ENCODE results near the gene TNRC6C. TPM values are rescaled to one million over a fixed set of nuclear protein-coding genes. Genes with fewer than 3 reads are reported as not detected.
A peak's percentile ranks its signal among the peaks of the same experiment; 100 is the strongest.

The TNRC6C gene
- total RNA-seq = 10 to 100 TPM; 10.9 to 15.6 TPM

- POLR2A ChIA-PET = interaction anchor here (0.6 to 2.3 kb wide), 36 partner anchors 10 to 582 kb away, joined by 3 to 15 read pairs (median 4); partner anchors contain the start of gene TMC8
- no peaks in the 10 kb centered on the region for H3K27me3 Mint-ChIP-seq
- intact Hi-C loops (cut with micrococcal nuclease) = loop anchor here (1.0 to 5.0 kb wide), 4 partner anchors 76 to 292 kb away; no protein-coding TSS in a partner anchor
- CTCF ChIA-PET = interaction anchor here (0.6 to 1.3 kb wide), 7 partner anchors 8 to 510 kb away, joined by 3 to 15 read pairs (median 4); no protein-coding TSS in a partner anchor
- H3K27ac Mint-ChIP-seq = peak within 1 kb of the TSS; percentile 82
- H3K4me3 Mint-ChIP-seq = peak within 1 kb of the TSS; percentile 94
- DNase-seq = peak; percentile 100
- H3K36me3 Mint-ChIP-seq = peaks cover 2% of the 10 kb centered on the region
- no peaks in the 10 kb centered on the region for H3K9me3 Mint-ChIP-seq
- peaks cover 36% of the 10 kb centered on the region for H3K4me1 Mint-ChIP-seq (ENCODE audit: low read depth)
Measured at GRCh38 chr17:77957857-77958715, at the start of gene TNRC6C. Gene TNRC6C (plus strand): TSS chr17:77958703. CDS start chr17:78004207, 45,504 bp downstream.

DNA sequence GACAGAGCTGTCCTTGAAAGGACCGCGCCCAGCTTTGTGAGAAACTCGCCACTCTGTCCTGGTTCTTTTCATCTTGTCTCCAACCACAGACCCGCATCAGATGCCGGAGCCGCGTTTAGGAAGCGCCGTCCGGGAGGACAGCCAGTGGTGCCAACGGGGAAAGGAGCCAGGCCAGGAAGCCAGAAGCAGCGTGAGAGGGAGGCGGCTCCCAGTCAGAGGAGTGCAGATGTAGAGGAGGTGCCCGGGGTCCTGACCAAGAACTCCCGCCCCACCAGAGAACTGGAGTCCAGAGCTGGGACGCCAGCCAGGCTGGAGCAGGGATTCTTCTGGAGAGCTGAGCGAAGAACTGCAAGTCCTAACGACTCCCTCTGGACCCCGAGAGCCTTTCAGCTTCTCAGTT is 49.3 kb upstream of the TNRC6C start:
- ChIA-PET CTCF (interaction anchor here (0.9 kb wide), 1 partner anchor 16 kb away, joined by 3 read pairs; no protein-coding TSS in a partner anchor), POLR2A (no interaction called here)
- Mint-ChIP-seq H3K9me3 (no peaks in the 10 kb centered on the region), H3K27me3 (peaks cover 2% of the 10 kb centered on the region), H3K4me3 (no peak overlapping the region), H3K4me1 (ENCODE audit: low read depth) (no peaks in the 10 kb centered on the region), H3K27ac (no peak overlapping the region), H3K36me3 (no peaks in the 10 kb centered on the region)
- no peak for DNase-seq
- intact Hi-C loops (cut with micrococcal nuclease) = no loop called here

DNA sequence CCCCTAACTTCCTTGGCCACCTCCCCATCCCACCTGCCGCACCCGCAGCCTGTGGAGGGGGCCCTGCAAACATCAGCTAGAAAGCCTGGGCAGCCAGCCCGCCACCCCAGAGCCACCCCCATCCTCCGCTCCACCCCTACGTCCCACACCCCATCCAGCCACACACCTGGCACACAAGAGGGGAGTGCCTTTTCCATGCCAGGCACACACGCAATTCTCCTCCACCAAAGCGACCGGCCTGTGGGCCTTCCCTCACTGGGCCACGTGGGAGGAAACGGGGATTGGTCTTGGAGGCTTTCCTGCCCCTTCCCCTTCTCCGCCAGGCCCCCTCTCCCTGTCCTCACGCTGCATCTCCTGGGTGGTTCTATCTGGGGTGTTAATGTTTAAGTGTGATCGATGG is 48.7 kb upstream of the TNRC6C start:
- Mint-ChIP-seq H3K36me3 (no peaks in the 10 kb centered on the region), H3K4me3 (no peak overlapping the region), H3K27ac (no peak overlapping the region), H3K27me3 (peaks cover 3% of the 10 kb centered on the region), H3K9me3 (no peaks in the 10 kb centered on the region), H3K4me1 (ENCODE audit: low read depth) (no peaks in the 10 kb centered on the region)
- ChIA-PET CTCF (interaction anchor here (0.6 kb wide), 1 partner anchor 784 kb away, joined by 3 read pairs; no protein-coding TSS in a partner anchor), POLR2A (no interaction called here)
- DNase-seq = no peak
- intact Hi-C loops (cut with micrococcal nuclease) = no loop called here

GRCh38 chr17:77914385-77915254 is 43.9 kb upstream of the TNRC6C start:
- CTCF ChIA-PET = no interaction called here
- Mint-ChIP-seq H3K4me3 (no peak overlapping the region), H3K27ac (no peak overlapping the region), H3K27me3 (peaks cover 34% of the 10 kb centered on the region), H3K9me3 (no peaks in the 10 kb centered on the region), H3K4me1 (ENCODE audit: low read depth) (peaks cover 13% of the 10 kb centered on the region), H3K36me3 (no peaks in the 10 kb centered on the region)
- intact Hi-C loops (cut with micrococcal nuclease) = loop anchor here (5.0 kb wide), 1 partner anchor 98 kb away; no protein-coding TSS in a partner anchor
- POLR2A ChIA-PET = no interaction called here
- no peak for DNase-seq

DNA sequence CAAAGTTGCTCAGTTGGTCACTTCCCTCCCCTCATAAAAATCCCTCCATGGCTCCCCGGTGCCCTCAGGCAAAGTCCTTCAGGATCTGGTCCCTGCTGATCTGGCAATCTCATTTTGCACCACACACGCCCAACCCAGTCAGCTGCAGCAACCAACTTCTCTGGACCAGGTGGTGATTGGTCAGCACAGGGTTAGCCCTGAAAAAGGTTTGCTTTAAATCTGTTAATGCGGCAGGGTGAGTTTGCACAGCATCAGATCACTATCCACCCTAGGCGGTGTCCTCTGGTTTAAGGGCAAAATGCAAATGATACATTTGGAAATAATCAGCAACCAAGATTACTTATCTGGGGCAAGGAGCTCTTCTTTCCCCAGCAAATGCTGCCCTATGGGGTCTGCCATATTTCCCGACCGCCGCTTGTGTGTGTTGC is 42.9 kb upstream of the TNRC6C start:
- CTCF ChIA-PET = no interaction called here
- peaks cover 13% of the 10 kb centered on the region for H3K4me1 Mint-ChIP-seq (ENCODE audit: low read depth)
- no peak overlapping the region for H3K27ac Mint-ChIP-seq
- no peak overlapping the region for H3K4me3 Mint-ChIP-seq
- POLR2A ChIA-PET = no interaction called here
- no peaks in the 10 kb centered on the region for H3K9me3 Mint-ChIP-seq
- no peak for DNase-seq
- H3K27me3 Mint-ChIP-seq = peaks cover 34% of the 10 kb centered on the region
- H3K36me3 Mint-ChIP-seq = no peaks in the 10 kb centered on the region
- intact Hi-C loops (cut with micrococcal nuclease) = loop anchor here (5.0 kb wide), 1 partner anchor 97 kb away; no protein-coding TSS in a partner anchor

DNA sequence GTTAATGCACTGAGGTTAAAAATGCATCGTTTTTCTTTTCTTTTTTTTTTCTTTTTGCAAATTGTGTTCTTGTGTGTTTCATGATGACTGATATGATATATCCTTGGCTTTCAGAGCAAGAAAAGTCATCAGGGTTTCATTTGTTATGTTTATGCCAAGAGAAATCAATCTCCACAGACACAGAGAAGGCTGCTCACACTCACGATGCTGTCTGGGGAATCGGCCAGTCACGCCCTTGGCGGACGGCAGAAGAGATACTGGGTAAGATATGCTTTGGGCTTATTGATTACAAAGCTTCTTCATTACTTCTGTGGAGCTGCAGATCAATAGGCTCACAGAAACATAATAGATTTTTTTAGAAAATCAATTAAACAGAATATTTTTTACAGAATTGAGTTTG is 42.2 kb upstream of the TNRC6C start:
- Mint-ChIP-seq H3K27me3 (peaks cover 34% of the 10 kb centered on the region), H3K4me3 (no peak overlapping the region), H3K27ac (no peak overlapping the region), H3K4me1 (ENCODE audit: low read depth) (peaks cover 13% of the 10 kb centered on the region), H3K9me3 (no peaks in the 10 kb centered on the region), H3K36me3 (no peaks in the 10 kb centered on the region)
- intact Hi-C loops (cut with micrococcal nuclease) = loop anchor here (5.0 kb wide), 1 partner anchor 96 kb away; no protein-coding TSS in a partner anchor
- ChIA-PET CTCF (interaction anchor here (1.1 kb wide), 1 partner anchor 103 kb away, joined by 5 read pairs; no protein-coding TSS in a partner anchor), POLR2A (interaction anchor here (0.7 kb wide), 1 partner anchor 97 kb away, joined by 3 read pairs; no protein-coding TSS in a partner anchor)
- DNase-seq = no peak

- ChIA-PET POLR2A (interaction anchor here (0.7 kb wide), 1 partner anchor 97 kb away, joined by 3 read pairs; no protein-coding TSS in a partner anchor), CTCF (interaction anchor here (1.1 kb wide), 1 partner anchor 102 kb away, joined by 5 read pairs; no protein-coding TSS in a partner anchor)
- intact Hi-C loops (cut with micrococcal nuclease) = loop anchor here (5.0 kb wide), 1 partner anchor 95 kb away; no protein-coding TSS in a partner anchor
- Mint-ChIP-seq H3K4me1 (ENCODE audit: low read depth) (peaks cover 13% of the 10 kb centered on the region), H3K27me3 (peaks cover 34% of the 10 kb centered on the region), H3K36me3 (no peaks in the 10 kb centered on the region), H3K27ac (no peak overlapping the region), H3K9me3 (no peaks in the 10 kb centered on the region), H3K4me3 (no peak overlapping the region)
- peak; percentile 20 for DNase-seq
Measured at GRCh38 chr17:77916703-77917481, 41.6 kb upstream of the TNRC6C start.

DNA sequence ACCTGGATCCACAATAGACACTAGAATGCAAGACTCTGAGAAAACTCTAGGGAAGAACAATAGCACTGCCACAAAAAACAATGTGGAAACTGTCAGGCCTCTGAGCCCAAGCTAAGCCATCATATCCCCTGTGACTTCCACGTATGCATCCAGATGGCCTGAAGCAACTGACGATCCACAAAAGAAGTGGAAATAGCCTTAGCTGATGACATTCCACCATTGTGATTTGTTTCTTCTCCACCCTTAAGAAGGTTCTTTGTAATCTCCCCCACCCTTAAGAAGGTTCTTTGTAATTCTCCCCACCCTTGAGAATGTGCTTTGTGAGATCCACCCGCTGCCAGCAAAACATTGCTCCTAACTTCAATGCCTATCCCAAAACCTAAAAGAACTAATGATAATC is 39.2 kb upstream of the TNRC6C start:
- Mint-ChIP-seq H3K9me3 (no peaks in the 10 kb centered on the region), H3K27ac (no peak overlapping the region), H3K4me1 (ENCODE audit: low read depth) (peaks cover 13% of the 10 kb centered on the region), H3K36me3 (no peaks in the 10 kb centered on the region), H3K4me3 (no peak overlapping the region), H3K27me3 (peaks cover 33% of the 10 kb centered on the region)
- intact Hi-C loops (cut with micrococcal nuclease) = loop anchor here (5.0 kb wide), 1 partner anchor 93 kb away; no protein-coding TSS in a partner anchor
- DNase-seq = no peak
- ChIA-PET CTCF (no interaction called here), POLR2A (no interaction called here)

- Mint-ChIP-seq H3K36me3 (no peaks in the 10 kb centered on the region), H3K9me3 (no peaks in the 10 kb centered on the region), H3K27ac (no peak overlapping the region), H3K4me1 (ENCODE audit: low read depth) (peaks cover 4% of the 10 kb centered on the region), H3K27me3 (peaks cover 6% of the 10 kb centered on the region), H3K4me3 (no peak overlapping the region)
- intact Hi-C loops (cut with micrococcal nuclease) = no loop called here
- DNase-seq = no peak
- POLR2A ChIA-PET = no interaction called here
- CTCF ChIA-PET = no interaction called here
Measured at GRCh38 chr17:77923135-77923534, 35.4 kb upstream of the TNRC6C start.

DNA sequence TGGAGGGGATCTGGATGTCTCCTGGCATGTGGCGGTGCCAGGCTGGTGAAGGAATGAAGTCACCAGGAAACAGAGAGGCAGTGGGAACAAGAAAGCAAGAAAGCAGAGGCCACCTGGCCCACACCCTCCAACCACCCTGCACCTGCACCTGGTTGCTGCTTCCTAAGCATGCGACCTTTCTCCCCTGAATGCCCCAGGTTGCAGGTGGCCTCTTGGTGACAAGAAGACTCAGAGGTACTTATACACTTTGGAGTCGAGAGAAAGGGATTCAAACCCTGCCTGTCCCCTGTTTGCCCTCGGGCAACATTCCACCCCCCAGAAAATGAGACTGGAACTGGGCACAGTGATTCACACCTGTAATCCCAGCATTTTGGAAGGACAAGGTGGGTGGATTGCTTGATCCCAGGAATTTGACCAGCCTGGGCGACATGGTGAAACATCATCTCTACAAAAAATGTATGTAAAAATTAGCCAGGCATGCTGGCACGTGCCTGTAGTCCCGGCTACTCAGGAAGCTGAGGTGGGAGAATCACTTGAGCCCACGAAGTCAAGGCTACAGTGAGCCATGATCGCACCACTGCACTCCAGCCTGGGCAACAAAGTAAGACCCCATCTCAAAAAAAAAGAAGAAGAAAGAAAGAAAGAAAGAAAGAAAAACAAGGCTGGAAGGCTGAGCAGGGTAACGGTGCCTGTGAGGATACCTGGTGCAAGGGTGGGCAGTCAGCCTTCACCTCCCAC is 34.6 kb upstream of the TNRC6C start:
- Mint-ChIP-seq H3K9me3 (no peaks in the 10 kb centered on the region), H3K36me3 (no peaks in the 10 kb centered on the region), H3K4me3 (no peak overlapping the region), H3K27ac (no peak overlapping the region), H3K27me3 (peaks cover 3% of the 10 kb centered on the region), H3K4me1 (ENCODE audit: low read depth) (peaks cover 8% of the 10 kb centered on the region)
- POLR2A ChIA-PET = no interaction called here
- DNase-seq = no peak
- CTCF ChIA-PET = no interaction called here
- intact Hi-C loops (cut with micrococcal nuclease) = no loop called here
